Gastrocnemius medialis (tissue), 4 donors: ENCODE data around the gene ARHGEF19.

Experiments used
- CTCF ChIP-seq, 5 experiments: fragments of 450-650 bp in 3 of 5; fragments of 200-600 bp in 2 of 5; sonication (generic) in 2 of 5; IDR thresholded peaks in 4 of 5; conservative IDR thresholded peaks in 1 of 5; 1 replicate in 4 of 5; 2 replicates in 1 of 5; pipeline ENCODE4 v1.5.1; 2016 to 2019; ENCODE audit warnings: antibody characterized with exemption in 5 of 5, mild to moderate bottlenecking in 3 of 5, moderate library complexity in 3 of 5
- POLR2A ChIP-seq, 2 donors: fragments of 450-650 bp; IDR thresholded peaks; one replicate each; pipeline ENCODE4 v1.6.1; 2017; ENCODE audit warnings: antibody characterized with exemption in 2 of 2, mild to moderate bottlenecking in 2 of 2, moderate library complexity in 2 of 2

- TF ChIP-seq CTCF (IDR thresholded peaks at IDR 0.05 in 4 of 5, conservative IDR thresholded peaks at IDR 0.05 in 1 of 5) (no peak), POLR2A (IDR thresholded peaks at IDR 0.05) (no peak)
These were observed 18.3 kb upstream of the ARHGEF19 start for GRCh38 chr1:16230744-16231143.
